Right lobe of liver (tissue), 6 donors: Measurements from ENCODE around the gene PCDH15. TPM values are rescaled to one million over a fixed set of nuclear protein-coding genes. Genes with fewer than 3 reads are reported as not detected.

Experiments
- ATAC-seq, 4 donors: fragments of 200-7000 bp; cut with Tn5 transposase; one replicate each; pipeline ENCODE4 v1.9.1; 2020; ENCODE audit warnings: mild to moderate bottlenecking in 4 of 4, moderate library complexity in 4 of 4
- DNase-seq, 3 donors: peaks; one replicate each; pipeline ENCODE4 v3.0.0-alpha.2; 2020
- H3K27ac ChIP-seq, 3 donors: fragments of 200-600 bp; one replicate each; pipeline ENCODE4 v1.8.0; 2022
- H3K27me3 ChIP-seq, 2 donors: fragments of 200-600 bp; one replicate each; pipeline ENCODE4 v1.8.0; 2022
- H3K36me3 ChIP-seq, 4 donors: fragments of 200-600 bp; sonication (generic) in 1 of 4; one replicate each; pipeline versions ENCODE4 v1.5.1 to v1.8.0; 2017 to 2022; ENCODE audit warnings: control low read depth in 1 of 4
- H3K4me1 ChIP-seq, 4 donors: fragments of 200-600 bp; sonication (generic) in 1 of 4; one replicate each; pipeline versions ENCODE4 v1.5.1 to v1.8.0; 2017 to 2022; ENCODE audit warnings: control low read depth in 1 of 4
- H3K4me3 ChIP-seq, 3 donors: fragments of 200-600 bp; one replicate each; pipeline ENCODE4 v1.8.0; 2022
- H3K9me3 ChIP-seq, 4 donors: fragments of 200-600 bp; sonication (generic) in 1 of 4; one replicate each; pipeline versions ENCODE4 v1.5.1 to v1.8.0; 2017 to 2022; ENCODE audit warnings: control low read depth in 1 of 4
- CTCF ChIP-seq, 4 donors: fragments of 200-600 bp in 3 of 4; fragments of 450-650 bp in 1 of 4; IDR thresholded peaks; one replicate each; pipeline versions ENCODE4 v1.5.1 to v1.8.0; 2016 to 2022; ENCODE audit warnings: antibody characterized with exemption in 4 of 4, mild to moderate bottlenecking in 2 of 4
- POLR2A ChIP-seq: fragments of 450-650 bp; IDR thresholded peaks from one replicate; pipeline ENCODE4 v1.6.1; 2017; ENCODE audit warnings: antibody characterized with exemption, mild to moderate bottlenecking
- WGBS: methylation state at CpG from one replicate; pipeline ENCODE4 v1.1.6; 2018; ENCODE audit warnings: low coverage, low lambda C conversion rate; ENCODE audit not compliant: insufficient coverage; ENCODE audit errors: missing lambda C conversion rate; 5-methylcytosine and 5-hydroxymethylcytosine counted together
- intact Hi-C, 2 donors: fragments of 100-400 bp; cut with DNase I; formaldehyde crosslinking; loops; one replicate each; pipeline versions ENCODE4 v1.11.2 to v1.14.1; 2022
- total RNA-seq, 6 experiments: library from RNA; depleted of rRNA in 2 of 6; stranded (reverse); fragments of >200 nt in 2 of 6; fragmentation: NEBNext Ultra II Directional in 3 of 6; extraction: Animal tissue kit (Norgen Biotek cat#: 25700) in 3 of 6; gene quantifications; one replicate each; pipeline versions ENCODE4 v1.1.0 to v1.2.4, GENCODE V29; 2016 to 2023
- donor health status: DM: no; HTN: yes; CAD: no.
- donor health status: DM: no; HTN: no; CAD: no.
- donor health status: DM: no; HTN: no; CAD: no.
- donor health status: DM: no; HTN: yes; CAD: no.
- donor health status: DM: no; HTN: yes; CAD: no.

Gene PCDH15
- total RNA-seq, 6 experiments from 2014 or later: not detected

- intact Hi-C loops: no loop called here
- WGBS: 52% methylated on average over 3 of the region's 5 CpGs
- TF ChIP-seq POLR2A: no peak
Measured at GRCh38 chr10:53909791-53910190, 891.2 kb downstream of the PCDH15 start.

GRCh38 chr10:53904506-53905241, 896.4 kb downstream of the PCDH15 start:
- no peak overlapping the region for H3K27ac ChIP-seq
- no peaks in the 10 kb centered on the region for H3K4me1 ChIP-seq
- no peaks in the 10 kb centered on the region for H3K27me3 ChIP-seq
- H3K9me3 ChIP-seq: no peaks in the 10 kb centered on the region
- no peaks in the 10 kb centered on the region for H3K36me3 ChIP-seq
- ATAC-seq: no peak
- 79% methylated on average over 7 of the region's 7 CpGs for whole genome bisulfite sequencing
- DNase-seq: no peak
- no peak overlapping the region for H3K4me3 ChIP-seq
- TF ChIP-seq POLR2A (no peak), CTCF (IDR thresholded peaks at IDR 0.05) (no peak)
- intact Hi-C loops: no loop called here

More at GRCh38 chr10:53909791-53910190, 891.2 kb downstream of the PCDH15 start:
- Histone ChIP-seq H3K4me1 (no peaks in the 10 kb centered on the region), H3K9me3 (no peaks in the 10 kb centered on the region), H3K36me3 (no peaks in the 10 kb centered on the region), H3K27me3 (no peaks in the 10 kb centered on the region), H3K4me3 (no peak overlapping the region), H3K27ac (no peak overlapping the region)
- DNase-seq (no peak), ATAC-seq (no peak)

GRCh38 chr10:53903756-53904155, 897.3 kb downstream of the PCDH15 start:
- DNase-seq: no peak
- Histone ChIP-seq H3K4me3 (no peak overlapping the region), H3K36me3 (no peaks in the 10 kb centered on the region), H3K4me1 (no peaks in the 10 kb centered on the region), H3K27me3 (no peaks in the 10 kb centered on the region), H3K9me3 (no peaks in the 10 kb centered on the region), H3K27ac (no peak overlapping the region)
- no peak for ATAC-seq
- 85% methylated on average over 1 of the region's 1 CpG for WGBS
- TF ChIP-seq POLR2A (no peak), CTCF (IDR thresholded peaks at IDR 0.05) (no peak)
- intact Hi-C loops: no loop called here

DNA sequence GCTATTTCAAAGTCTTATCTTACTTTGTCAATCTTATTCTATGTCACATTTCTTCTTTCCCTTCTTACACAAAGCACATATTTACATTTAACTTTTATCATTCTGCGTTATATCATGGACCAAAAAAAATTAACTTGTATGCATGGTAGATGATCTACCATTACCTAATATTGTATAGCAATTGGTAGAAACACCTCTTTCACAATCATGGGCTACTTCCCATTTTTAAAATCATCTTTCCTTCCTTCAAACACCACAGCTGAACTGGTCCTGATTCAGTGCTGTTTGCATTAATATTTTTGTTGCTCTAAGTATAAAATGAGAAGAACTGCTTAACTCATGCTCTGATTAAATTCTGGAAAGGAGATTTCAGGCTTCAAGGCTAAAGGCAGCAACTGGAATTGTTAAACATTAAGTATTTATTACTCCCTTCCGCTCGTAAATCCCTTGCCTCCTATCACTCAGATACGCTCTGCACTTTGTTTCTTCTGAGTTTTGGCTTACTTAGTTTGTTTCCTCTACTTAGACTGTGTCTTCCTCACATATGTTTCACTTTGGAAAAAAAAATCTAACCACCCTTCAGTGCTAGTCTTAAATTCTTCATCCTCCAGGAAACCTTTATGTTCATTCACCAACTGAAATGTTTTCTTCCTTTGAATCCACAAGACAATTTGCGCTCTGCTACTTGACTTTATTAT, 901.4 kb downstream of the PCDH15 start:
- ATAC-seq (no peak), DNase-seq (no peak)
- H3K9me3 ChIP-seq: no peaks in the 10 kb centered on the region
- H3K27ac ChIP-seq: no peak overlapping the region
- 66% methylated on average over 5 of the region's 5 CpGs for WGBS
- no peak overlapping the region for H3K4me3 ChIP-seq
- H3K27me3 ChIP-seq: no peaks in the 10 kb centered on the region
- no peaks in the 10 kb centered on the region for H3K36me3 ChIP-seq
- intact Hi-C loops: no loop called here
- TF ChIP-seq POLR2A (no peak), CTCF (IDR thresholded peaks at IDR 0.05) (no peak)
- H3K4me1 ChIP-seq: no peaks in the 10 kb centered on the region

DNA sequence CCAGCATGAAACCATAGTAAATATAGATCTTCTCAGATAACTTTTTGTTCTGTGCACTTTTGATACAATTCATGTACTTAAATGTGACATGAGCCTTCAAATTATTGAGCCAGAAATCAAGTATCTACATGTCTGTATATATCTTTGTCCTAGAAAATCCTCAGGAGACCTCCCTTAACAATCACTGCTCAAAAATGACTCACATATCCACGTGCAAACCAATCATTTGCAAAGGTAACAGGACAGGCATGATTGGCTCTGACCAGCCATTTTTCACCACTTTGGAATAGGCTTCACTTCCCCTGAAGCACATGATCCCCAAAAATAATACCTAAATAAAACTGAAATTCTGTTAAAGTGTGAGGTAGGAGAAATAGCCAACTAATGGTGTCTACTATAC, 902.5 kb downstream of the PCDH15 start:
- intact Hi-C loops: no loop called here
- DNase-seq (no peak), ATAC-seq (no peak)
- no peak overlapping the region for H3K27ac ChIP-seq
- no peak overlapping the region for H3K4me3 ChIP-seq
- TF ChIP-seq CTCF (IDR thresholded peaks at IDR 0.05) (no peak), POLR2A (no peak)
- H3K9me3 ChIP-seq: no peaks in the 10 kb centered on the region
- no peaks in the 10 kb centered on the region for H3K27me3 ChIP-seq
- no peaks in the 10 kb centered on the region for H3K4me1 ChIP-seq
- 29% methylated on average over 1 of the region's 1 CpG for WGBS
- no peaks in the 10 kb centered on the region for H3K36me3 ChIP-seq
